ENCODE measurements around the gene DTNBP1.

The DTNBP1 gene

DNA sequence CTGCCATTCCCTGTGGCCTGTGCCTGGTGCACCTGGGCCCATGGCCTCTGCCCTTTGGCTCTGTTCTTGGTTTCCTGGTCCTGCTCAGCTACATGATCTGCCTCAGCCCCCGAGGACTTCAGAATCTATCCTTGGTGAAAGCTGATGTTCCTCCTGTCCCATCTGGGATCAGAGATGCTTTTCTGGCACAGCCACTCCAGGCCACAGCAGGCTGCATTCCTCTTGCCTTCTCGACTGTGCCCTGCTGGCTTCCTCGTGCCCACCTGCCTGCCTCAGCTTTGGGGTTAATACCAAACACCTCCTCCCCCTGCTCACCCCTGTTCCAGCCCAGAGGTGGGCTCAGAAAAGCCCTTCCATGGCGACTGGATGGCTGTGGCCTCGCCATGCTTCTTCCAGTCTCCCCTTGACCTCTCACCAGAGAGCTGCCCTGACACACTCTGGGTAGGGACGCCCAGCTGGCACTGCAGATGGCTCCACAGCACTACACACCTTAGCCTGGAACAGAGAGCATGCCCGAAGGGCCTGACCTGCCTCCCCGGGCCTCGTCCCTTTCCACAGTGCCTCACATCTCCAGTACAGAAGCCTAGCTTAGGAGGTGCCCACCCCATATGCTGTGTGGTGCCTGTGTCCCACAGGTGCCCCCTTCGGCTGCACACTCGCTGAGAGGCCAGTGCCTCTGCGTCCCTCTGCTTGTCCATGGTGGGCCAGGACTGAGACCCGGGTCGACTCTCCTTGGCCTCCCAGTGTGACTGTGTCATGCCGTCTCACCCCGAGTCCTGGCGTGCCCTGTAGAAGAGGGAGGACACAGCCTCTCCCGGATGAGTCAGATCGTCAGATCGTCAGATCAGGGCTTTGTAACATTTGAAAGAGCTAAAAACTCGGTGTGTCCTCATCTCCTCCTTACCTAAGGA lies 148.8 kb downstream of the DTNBP1 start:
- no peak for DNase-seq (ENCODE audit: extremely low read depth, low read depth)
- TF ChIP-seq, protein P1, sequence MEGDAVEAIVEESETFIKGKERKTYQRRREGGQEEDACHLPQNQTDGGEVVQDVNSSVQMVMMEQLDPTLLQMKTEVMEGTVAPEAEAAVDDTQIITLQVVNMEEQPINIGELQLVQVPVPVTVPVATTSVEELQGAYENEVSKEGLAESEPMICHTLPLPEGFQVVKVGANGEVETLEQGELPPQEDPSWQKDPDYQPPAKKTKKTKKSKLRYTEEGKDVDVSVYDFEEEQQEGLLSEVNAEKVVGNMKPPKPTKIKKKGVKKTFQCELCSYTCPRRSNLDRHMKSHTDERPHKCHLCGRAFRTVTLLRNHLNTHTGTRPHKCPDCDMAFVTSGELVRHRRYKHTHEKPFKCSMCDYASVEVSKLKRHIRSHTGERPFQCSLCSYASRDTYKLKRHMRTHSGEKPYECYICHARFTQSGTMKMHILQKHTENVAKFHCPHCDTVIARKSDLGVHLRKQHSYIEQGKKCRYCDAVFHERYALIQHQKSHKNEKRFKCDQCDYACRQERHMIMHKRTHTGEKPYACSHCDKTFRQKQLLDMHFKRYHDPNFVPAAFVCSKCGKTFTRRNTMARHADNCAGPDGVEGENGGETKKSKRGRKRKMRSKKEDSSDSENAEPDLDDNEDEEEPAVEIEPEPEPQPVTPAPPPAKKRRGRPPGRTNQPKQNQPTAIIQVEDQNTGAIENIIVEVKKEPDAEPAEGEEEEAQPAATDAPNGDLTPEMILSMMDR (IDR thresholded peaks at IDR 0.05; ENCODE audit: low read depth, low read length) = no peak

- DNase-seq (ENCODE audit: extremely low read depth, low read depth) = no peak
- TF ChIP-seq, protein P1 (IDR thresholded peaks at IDR 0.05; ENCODE audit: low read depth, low read length) = no peak
Measured at GRCh38 chr6:15513131-15513771, 149.6 kb downstream of the DTNBP1 start.

GRCh38 chr6:15512721-15513120 lies 150.1 kb downstream of the DTNBP1 start:
- TF ChIP-seq, protein P1 (IDR thresholded peaks at IDR 0.05; ENCODE audit: low read depth, low read length) = no peak
- DNase-seq (ENCODE audit: extremely low read depth, low read depth) = no peak

DNA sequence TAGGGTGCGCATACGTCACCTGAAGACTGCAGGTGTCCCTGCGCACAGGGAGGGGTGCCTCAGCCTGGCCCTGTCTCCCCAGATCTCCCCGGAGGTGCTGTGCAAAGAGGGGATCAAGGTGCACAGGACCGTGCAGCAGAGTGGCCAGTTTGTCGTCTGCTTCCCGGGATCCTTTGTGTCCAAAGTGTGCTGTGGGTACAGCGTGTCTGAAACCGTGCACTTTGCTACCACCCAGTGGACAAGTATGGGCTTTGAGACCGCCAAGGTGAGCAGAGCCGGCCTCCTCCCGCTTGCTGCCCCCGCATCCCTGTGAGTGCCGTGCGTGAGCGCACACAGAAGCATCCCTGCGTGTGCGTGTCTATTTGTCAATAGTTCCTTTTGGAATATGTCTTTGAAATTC lies 150.7 kb downstream of the DTNBP1 start:
- no peak for DNase-seq (ENCODE audit: extremely low read depth, low read depth)
- TF ChIP-seq, protein P1 (IDR thresholded peaks at IDR 0.05; ENCODE audit: low read depth, low read length) = 0 out of 2 replicates have a peak, but pooled peaks have one; percentile 3

GRCh38 chr6:15511248-15512125 lies 151.3 kb downstream of the DTNBP1 start:
- DNase-seq (ENCODE audit: extremely low read depth, low read depth) = no peak
- TF ChIP-seq, protein P1 (IDR thresholded peaks at IDR 0.05; ENCODE audit: low read depth, low read length) = no peak

DNA sequence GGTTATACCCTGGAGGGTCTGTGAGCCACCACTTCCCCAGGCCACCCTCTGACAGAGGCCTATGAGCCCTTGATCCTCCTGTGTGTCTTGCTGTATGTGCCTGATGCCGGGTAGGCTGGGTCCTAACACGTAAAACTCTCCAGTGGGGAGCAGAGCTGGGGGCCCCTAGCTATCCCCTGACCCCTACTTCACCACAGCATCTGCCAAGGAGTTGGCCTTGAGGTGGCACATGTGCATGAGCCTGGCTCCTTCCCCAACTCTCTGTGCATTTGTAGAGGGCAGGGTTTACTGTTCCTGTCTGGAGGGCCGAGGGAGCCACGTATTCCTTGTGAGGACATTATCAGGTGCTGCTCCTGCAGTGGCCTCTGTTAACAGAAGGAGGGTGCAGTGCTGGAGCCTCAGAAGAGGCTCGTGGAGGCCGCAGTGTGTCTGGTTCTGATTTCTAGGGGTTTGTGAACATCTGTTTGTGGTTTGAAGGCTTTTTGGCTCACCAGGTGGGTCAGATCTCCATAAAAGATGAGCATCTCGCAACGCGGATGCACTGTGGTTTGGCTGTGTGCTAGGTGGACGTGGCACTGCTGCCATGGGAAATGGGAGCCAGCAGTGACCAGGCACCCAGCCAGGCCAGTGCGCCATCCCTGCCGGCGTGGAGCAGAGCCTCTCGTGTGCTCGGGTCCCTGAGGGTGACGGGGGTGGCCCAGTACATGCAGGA lies 152.1 kb downstream of the DTNBP1 start:
- TF ChIP-seq, protein P1 (IDR thresholded peaks at IDR 0.05; ENCODE audit: low read depth, low read length) = no peak
- DNase-seq (ENCODE audit: extremely low read depth, low read depth) = no peak

Data from AG09319 (cell line).